Measurements from ENCODE around the gene EXOC2.

DNA sequence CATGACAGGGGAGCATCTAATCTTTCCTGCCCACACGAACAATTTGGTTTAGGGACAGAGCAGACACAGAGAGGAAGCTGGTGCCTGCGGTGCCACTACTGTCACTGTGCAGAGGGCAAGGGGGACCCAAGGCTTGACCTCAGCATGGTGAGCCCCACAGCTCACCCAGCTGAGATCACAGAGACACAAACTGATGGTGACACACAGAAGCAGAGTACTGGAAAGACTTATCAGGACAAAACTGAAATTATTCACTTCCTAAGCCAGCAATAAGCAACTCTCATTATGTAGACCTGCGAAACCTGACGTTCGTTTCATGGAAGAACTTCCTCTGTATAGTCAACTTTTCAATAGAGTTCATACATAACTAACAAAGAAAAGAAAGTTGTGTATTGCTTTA, 122.1 kb downstream of the EXOC2 start:
- TF ChIP-seq POLR2A (IDR thresholded peaks at IDR 0.05; ENCODE audit: low read depth, low read length) (no peak), TAF1 (IDR thresholded peaks at IDR 0.05; ENCODE audit: borderline replicate concordance, low read depth, low read length) (no peak), POLR2AphosphoS5 (IDR thresholded peaks at IDR 0.05; ENCODE audit: low read depth, low read length) (no peak)

All from GM12892 (cell line).